ENCODE measurements around the gene RALGAPA1.

- TF ChIP-seq EZH2phosphoT487 (IDR thresholded peaks at IDR 0.05; ENCODE audit: insufficient read depth, low read depth) (no peak), EZH2 (IDR thresholded peaks at IDR 0.05; ENCODE audit: insufficient read depth, poor library complexity, severe bottlenecking) (no peak)
Observed at GRCh38 chr14:35725930-35726329, 83.2 kb downstream of the RALGAPA1 start.

Data from GM23248 (cell line).